HG02678 (cell line): ENCODE data around the gene RAB44.

Experiments used
- ATAC-seq: cut with Tn5 transposase; IDR thresholded peaks from one replicate; pipeline ENCODE4 v1.9.1; 2021; ENCODE audit warnings: mild to moderate bottlenecking, moderate library complexity; ENCODE audit not compliant: unreplicated experiment

The RAB44 gene

GRCh38 chr6:36765594-36766398 is 68.2 kb downstream of the RAB44 start:
- ATAC-seq, result peak; percentile 79

- ATAC-seq, result no peak
Observed at GRCh38 chr6:36766399-36766945, 68.8 kb downstream of the RAB44 start.

GRCh38 chr6:36769183-36769675 is 71.6 kb downstream of the RAB44 start:
- no peak for ATAC-seq

GRCh38 chr6:36769676-36770499 is 72.3 kb downstream of the RAB44 start:
- no peak for ATAC-seq

- no peak for ATAC-seq
Observed at GRCh38 chr6:36771145-36771544, 73.5 kb downstream of the RAB44 start.

GRCh38 chr6:36772397-36772796 is 74.8 kb downstream of the RAB44 start:
- ATAC-seq, result no peak

- no peak for ATAC-seq
Observed at GRCh38 chr6:36774331-36774730, 76.7 kb downstream of the RAB44 start.

- no peak for ATAC-seq
Observed at GRCh38 chr6:36776167-36776566, 78.5 kb downstream of the RAB44 start.

GRCh38 chr6:36777801-36778200 is 80.2 kb downstream of the RAB44 start:
- no peak for ATAC-seq

- ATAC-seq, result no peak
Observed at GRCh38 chr6:36779227-36779626, 81.6 kb downstream of the RAB44 start.

- no peak for ATAC-seq
Observed at GRCh38 chr6:36780442-36781177, 83.0 kb downstream of the RAB44 start.

- peak; percentile 56 for ATAC-seq
Observed at GRCh38 chr6:36781669-36782068, 84.0 kb downstream of the RAB44 start.
